H9 (cell line): Measurements from ENCODE around the gene GRHPR. TPM values are rescaled to one million over a fixed set of nuclear protein-coding genes. Genes with fewer than 3 reads are reported as not detected.
"Not testable (repeated sequence)": the region's sequence is repeated elsewhere in the genome, so short reads cannot be mapped to it uniquely, and the experiment has no call there.

Experiments
- DNase-seq: peaks from one replicate; pipeline ENCODE4 v3.0.0-alpha.2; 2017
- H2AFZ ChIP-seq: one replicate; pipeline ENCODE4 v1.6.1; 2013; ENCODE audit warnings: mild to moderate bottlenecking, low read length, control low read depth, moderate library complexity
- H2AK5ac ChIP-seq: 2 replicates; pipeline ENCODE4 v1.6.1; 2013; ENCODE audit warnings: low read length, control low read depth, mixed read lengths; ENCODE audit not compliant: insufficient read length
- H2BK120ac ChIP-seq: one replicate; pipeline ENCODE4 v1.6.1; 2013; ENCODE audit warnings: low read depth, mild to moderate bottlenecking, low read length, control low read depth, inconsistent platforms; ENCODE audit not compliant: poor library complexity, severe bottlenecking
- H2BK12ac ChIP-seq: 2 replicates; pipeline ENCODE4 v1.6.1; 2013; ENCODE audit warnings: low read length, control low read depth, mixed read lengths, low read depth; ENCODE audit not compliant: insufficient read length
- H2BK15ac ChIP-seq: 2 replicates; pipeline ENCODE4 v1.6.1; 2013; ENCODE audit warnings: low read depth, low read length, control low read depth
- H2BK20ac ChIP-seq: one replicate; pipeline ENCODE4 v1.6.1; 2013; ENCODE audit warnings: low read depth, mild to moderate bottlenecking, low read length, control low read depth, inconsistent platforms; ENCODE audit not compliant: poor library complexity, severe bottlenecking
- H2BK5ac ChIP-seq: 2 replicates; pipeline ENCODE4 v1.6.1; 2013; ENCODE audit warnings: low read length, control low read depth, mixed read lengths; ENCODE audit not compliant: insufficient read length
- H3K14ac ChIP-seq: 2 replicates; pipeline ENCODE4 v1.6.1; 2013; ENCODE audit warnings: low read length, control low read depth; ENCODE audit not compliant: insufficient read depth
- H3K18ac ChIP-seq: 2 replicates; pipeline ENCODE4 v1.6.1; 2013; ENCODE audit warnings: low read depth, mild to moderate bottlenecking, mixed read lengths, low read length, control low read depth; ENCODE audit not compliant: insufficient read length
- H3K23ac ChIP-seq: 2 replicates; pipeline ENCODE4 v1.6.1; 2013; ENCODE audit warnings: low read length, control low read depth, mixed read lengths, low read depth; ENCODE audit not compliant: insufficient read length
- H3K23me2 ChIP-seq: 2 replicates; pipeline ENCODE4 v1.6.1; 2013; ENCODE audit warnings: low read depth, mild to moderate bottlenecking, mixed read lengths, low read length, control low read depth; ENCODE audit not compliant: insufficient read length, poor library complexity, severe bottlenecking
- H3K27ac ChIP-seq: 2 replicates; pipeline ENCODE4 v1.5.1; 2013; ENCODE audit warnings: low read length, control low read depth, mixed read lengths, low read depth; ENCODE audit not compliant: insufficient read length
- H3K27me3 ChIP-seq: 2 replicates; pipeline ENCODE4 v1.6.1; 2013; ENCODE audit warnings: low read length, control low read depth, inconsistent platforms; ENCODE audit not compliant: insufficient read depth
- H3K4ac ChIP-seq: 2 replicates; pipeline ENCODE4 v1.6.1; 2013; ENCODE audit warnings: low read depth, mild to moderate bottlenecking, control low read depth, inconsistent platforms, low read length, moderate library complexity
- H3K4me1 ChIP-seq: 2 replicates; pipeline ENCODE4 v1.6.1; 2013; ENCODE audit warnings: low read length, control low read depth, inconsistent platforms; ENCODE audit not compliant: insufficient read depth
- H3K4me2 ChIP-seq: 2 replicates; pipeline ENCODE4 v1.6.1; 2013; ENCODE audit warnings: low read length, control low read depth, mixed read lengths; ENCODE audit not compliant: insufficient read length, insufficient read depth
- H3K56ac ChIP-seq: 2 replicates; pipeline ENCODE4 v1.6.1; 2013; ENCODE audit warnings: low read depth, mild to moderate bottlenecking, mixed read lengths, low read length, control low read depth; ENCODE audit not compliant: insufficient read length
- H3K79me1 ChIP-seq: 2 replicates; pipeline ENCODE4 v1.6.1; 2013; ENCODE audit warnings: low read depth, mild to moderate bottlenecking, moderate library complexity, low read length, control low read depth, inconsistent platforms; ENCODE audit not compliant: insufficient read depth, poor library complexity, severe bottlenecking
- H3K79me2 ChIP-seq: 2 replicates; pipeline ENCODE4 v1.6.1; 2013; ENCODE audit warnings: low read length, control low read depth, inconsistent platforms; ENCODE audit not compliant: insufficient read depth
- H3K9ac ChIP-seq: 2 replicates; pipeline ENCODE4 v1.6.1; 2013; ENCODE audit warnings: low read length, control low read depth, mixed read lengths; ENCODE audit not compliant: insufficient read length; ENCODE audit errors: extremely low read depth
- H3K9me3 ChIP-seq: one replicate; pipeline ENCODE4 v1.6.1; 2013; ENCODE audit warnings: low read depth, low read length, inconsistent platforms; ENCODE audit not compliant: control insufficient read depth
- H3T11ph ChIP-seq: one replicate; pipeline ENCODE4 v1.6.1; 2013; ENCODE audit warnings: mild to moderate bottlenecking, low read length, control low read depth, inconsistent platforms
- H4K20me1 ChIP-seq: one replicate; pipeline ENCODE4 v1.6.1; 2013; ENCODE audit not compliant: control insufficient read depth, insufficient read length, insufficient read depth
- H4K5ac ChIP-seq: 2 replicates; pipeline ENCODE4 v1.6.1; 2013; ENCODE audit warnings: low read depth, mild to moderate bottlenecking, mixed read lengths, low read length, control low read depth; ENCODE audit not compliant: insufficient read length
- H4K8ac ChIP-seq: replicated peaks from 2 replicates; pipeline ENCODE4 v1.6.1; 2013; ENCODE audit warnings: low read length, control low read depth, mixed read lengths, low read depth; ENCODE audit not compliant: insufficient read length
- H4K91ac ChIP-seq: 2 replicates; pipeline ENCODE4 v1.6.1; 2013; ENCODE audit warnings: low read depth, mild to moderate bottlenecking, moderate library complexity, mixed read lengths, low read length, control low read depth; ENCODE audit not compliant: insufficient read length
- H3K27ac Mint-ChIP-seq, 3 experiments: 2 replicates in 2 of 3; 3 replicates in 1 of 3; pipeline ENCODE4 v1.8.0; 2020 to 2021; ENCODE audit warnings: mixed read lengths in 3 of 3, mild to moderate bottlenecking in 1 of 3, moderate library complexity in 1 of 3
- H3K27me3 Mint-ChIP-seq: 2 replicates; pipeline ENCODE4 v1.8.0; 2021; ENCODE audit warnings: low read depth, mild to moderate bottlenecking, moderate library complexity, mixed read lengths
- H3K36me3 Mint-ChIP-seq, 3 experiments: 2 replicates in 2 of 3; 3 replicates in 1 of 3; pipeline ENCODE4 v1.8.0; 2020 to 2021; ENCODE audit warnings: low read depth in 3 of 3, mixed read lengths in 3 of 3; ENCODE audit not compliant: insufficient read depth in 1 of 3
- H3K4me1 Mint-ChIP-seq, 2 experiments: 2 replicates each; pipeline ENCODE4 v1.8.0; 2020; ENCODE audit warnings: mixed read lengths in 2 of 2
- H3K4me3 Mint-ChIP-seq, 2 experiments: 2 replicates in 1 of 2; 3 replicates in 1 of 2; pipeline ENCODE4 v1.8.0; 2020 to 2021; ENCODE audit warnings: mild to moderate bottlenecking in 2 of 2, mixed read lengths in 2 of 2, moderate library complexity in 1 of 2
- H3K9me3 Mint-ChIP-seq, 2 experiments: 2 replicates in 1 of 2; 3 replicates in 1 of 2; pipeline ENCODE4 v1.8.0; 2020; ENCODE audit warnings: mild to moderate bottlenecking in 2 of 2, mixed read lengths in 2 of 2, moderate library complexity in 1 of 2
- CTCF ChIP-seq: fragments of 200-600 bp; sonication (generic); conservative IDR thresholded peaks from 3 replicates; pipeline ENCODE4 v1.8.0; 2021; ENCODE audit warnings: antibody characterized with exemption, mild to moderate bottlenecking
- WGBS: extraction: QIAGEN DNeasy Blood & Tissue Kit; methylation state at CpG from one replicate; pipeline ENCODE4 v1.1.7; 2013; ENCODE audit warnings: missing lambda C conversion rate, low lambda C conversion rate, mixed read lengths; ENCODE audit not compliant: insufficient read length; ENCODE audit errors: extremely low coverage; 5-methylcytosine and 5-hydroxymethylcytosine counted together
- total RNA-seq: library from RNA; stranded (reverse); gene quantifications from 2 replicates; pipeline ENCODE4 v1.2.1, GENCODE V29; 2021

Gene GRHPR
- total RNA-seq, 1 experiment from 2014 or later: 97.9 TPM

DNA sequence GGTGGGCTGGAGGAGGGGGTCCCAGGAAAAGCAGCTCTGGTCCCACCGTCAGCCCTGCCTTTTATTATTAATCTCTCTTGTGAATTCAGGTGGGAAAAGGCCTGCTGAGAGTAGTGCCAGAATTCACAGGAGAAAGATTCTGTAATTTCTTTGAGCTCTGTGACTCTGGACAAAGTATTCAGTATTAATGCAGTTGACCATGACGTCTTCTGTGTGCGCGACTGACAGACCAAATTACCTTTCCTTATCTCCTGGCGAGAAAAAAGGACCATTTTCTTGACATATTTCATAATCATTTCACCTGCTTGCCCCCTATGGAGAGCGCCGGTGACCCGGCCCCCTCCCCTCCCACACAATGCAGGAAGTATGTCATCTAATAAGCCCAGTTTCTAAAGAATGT lies 26.8 kb upstream of the GRHPR start:
- DNase-seq: no peak

GRCh38 chr9:37397948-37398347 lies 24.5 kb upstream of the GRHPR start:
- not testable (repeated sequence) for H3K18ac ChIP-seq, H3K23me2 ChIP-seq, H3K27ac ChIP-seq, H3K27me3 Mint-ChIP-seq, H2BK120ac ChIP-seq, H2AK5ac ChIP-seq, H4K91ac ChIP-seq, DNase-seq, H3K4me3 Mint-ChIP-seq, H3K79me1 ChIP-seq, H3K56ac ChIP-seq, H3K4me2 ChIP-seq, H3K9ac ChIP-seq, H3K23ac ChIP-seq, H3K14ac ChIP-seq, H3K9me3 ChIP-seq, H3K79me2 ChIP-seq, H2BK15ac ChIP-seq, H3K4me1 Mint-ChIP-seq, H3T11ph ChIP-seq, H3K4ac ChIP-seq, H2AFZ ChIP-seq, H3K27me3 ChIP-seq, H3K4me1 ChIP-seq, H3K27ac Mint-ChIP-seq, H3K36me3 Mint-ChIP-seq, H3K9me3 Mint-ChIP-seq, H4K5ac ChIP-seq, H2BK5ac ChIP-seq, H2BK20ac ChIP-seq, H4K20me1 ChIP-seq, H2BK12ac ChIP-seq, H4K8ac ChIP-seq
- no CpG with 5 or more reads among the region's 3 CpGs for WGBS

More for the DNA sequence above, 26.8 kb upstream of the GRHPR start:
- H3K56ac ChIP-seq: no peak overlapping the region
- no peaks in the 10 kb centered on the region for H3K9me3 ChIP-seq
- H4K8ac ChIP-seq: no peak overlapping the region
- WGBS: no CpG with 5 or more reads among the region's 8 CpGs
- H3K18ac ChIP-seq: no peak overlapping the region
- no peak overlapping the region for H2AK5ac ChIP-seq
- H2BK20ac ChIP-seq: no peak overlapping the region
- no peak overlapping the region for H3K4ac ChIP-seq
- H4K91ac ChIP-seq: no peak overlapping the region
- no peak overlapping the region for H3K4me2 ChIP-seq
- H3K27ac ChIP-seq: no peak overlapping the region
- H3K79me1 ChIP-seq: no peaks in the 10 kb centered on the region
- no peaks in the 10 kb centered on the region for H4K20me1 ChIP-seq
- TF ChIP-seq CTCF: no peak
- Mint-ChIP-seq H3K9me3 (no peaks in the 10 kb centered on the region), H3K4me3 (no peak overlapping the region), H3K36me3 (no peaks in the 10 kb centered on the region; a peak in 1 of 7 replicates), H3K27ac (no peak overlapping the region), H3K27me3 (peaks cover 1% of the 10 kb centered on the region), H3K4me1 (peaks cover 4 to 12% of the 10 kb centered on the region in 2 experiments; a peak in 2 of 4 replicates)
- no peak overlapping the region for H4K5ac ChIP-seq
- H3T11ph ChIP-seq: no peak overlapping the region
- no peaks in the 10 kb centered on the region for H3K79me2 ChIP-seq
- no peak overlapping the region for H2BK15ac ChIP-seq
- no peak overlapping the region for H3K9ac ChIP-seq
- H3K23me2 ChIP-seq: no peaks in the 10 kb centered on the region
- H2BK5ac ChIP-seq: no peak overlapping the region
- no peak overlapping the region for H3K14ac ChIP-seq
- H2AFZ ChIP-seq: no peak overlapping the region
- H3K4me1 ChIP-seq: no peaks in the 10 kb centered on the region
- no peaks in the 10 kb centered on the region for H3K27me3 ChIP-seq
- H3K23ac ChIP-seq: no peak overlapping the region
- H2BK120ac ChIP-seq: no peak overlapping the region
- H2BK12ac ChIP-seq: no peak overlapping the region
